22Rv1 (cell line): ENCODE results near the gene KLHL8.
A peak's percentile ranks its signal among the peaks of the same experiment; 100 is the strongest.

Experiments used
- H3K27ac ChIP-seq: fragments of 450-650 bp; 2 replicates; pipeline ENCODE4 v1.5.1; 2017
- CTCF ChIP-seq: fragments of 450-650 bp; IDR thresholded peaks from 2 replicates; pipeline ENCODE4 v1.5.1; 2017; ENCODE audit warnings: mild to moderate bottlenecking
- ZFX ChIP-seq: fragments of 450-650 bp; IDR thresholded peaks from 2 replicates; pipeline ENCODE4 v1.6.1; 2017; ENCODE audit warnings: antibody characterized with exemption, borderline replicate concordance

KLHL8 gene

GRCh38 chr4:87257523-87257922, 37.1 kb upstream of the KLHL8 start:
- TF ChIP-seq CTCF (no peak), ZFX (no peak)
- H3K27ac ChIP-seq, result no peak overlapping the region

- TF ChIP-seq ZFX, result no peak
- TF ChIP-seq CTCF, result no peak
- H3K27ac ChIP-seq, result no peak overlapping the region
Measured at GRCh38 chr4:87255755-87256154, 35.3 kb upstream of the KLHL8 start.

GRCh38 chr4:87251106-87251505, 30.7 kb upstream of the KLHL8 start:
- H3K27ac ChIP-seq, result no peak overlapping the region
- TF ChIP-seq ZFX (no peak), CTCF (no peak)

GRCh38 chr4:87250294-87250693, 29.9 kb upstream of the KLHL8 start:
- no peak overlapping the region for H3K27ac ChIP-seq
- TF ChIP-seq CTCF (no peak), ZFX (no peak)

- H3K27ac ChIP-seq, result no peak overlapping the region
- TF ChIP-seq CTCF (no peak), ZFX (no peak)
Measured at GRCh38 chr4:87249332-87250019, 29.1 kb upstream of the KLHL8 start.

- TF ChIP-seq CTCF, result no peak
- no peak for TF ChIP-seq ZFX
- H3K27ac ChIP-seq, result no peak overlapping the region
Measured at GRCh38 chr4:87243426-87244053, 23.1 kb upstream of the KLHL8 start.

- H3K27ac ChIP-seq, result peak overlapping the region; percentile 83
- TF ChIP-seq CTCF (no peak), ZFX (no peak)
Measured at GRCh38 chr4:87241336-87241735, 20.9 kb upstream of the KLHL8 start.
